ENCODE results near the gene ADAMTS12.

Gene ADAMTS12

GRCh38 chr5:33628796-33629195 lies 263.0 kb downstream of the ADAMTS12 start:
- no peaks in the 10 kb centered on the region for H3K4me1 ChIP-seq (ENCODE audit: insufficient read depth, poor library complexity, severe bottlenecking)
- no peak overlapping the region for H3K4me3 ChIP-seq (ENCODE audit: severe bottlenecking)
- H3K36me3 ChIP-seq (ENCODE audit: low read depth): no peaks in the 10 kb centered on the region
- DNase-seq (ENCODE audit: low spot score): no peak
- no peaks in the 10 kb centered on the region for H3K9me3 ChIP-seq (ENCODE audit: severe bottlenecking)
- peaks cover 10% of the 10 kb centered on the region for H3K27me3 ChIP-seq (ENCODE audit: insufficient read depth, poor library complexity, severe bottlenecking)
- no peak overlapping the region for H3K27ac ChIP-seq (ENCODE audit: poor library complexity, severe bottlenecking)
- ATAC-seq (ENCODE audit: low read depth): no peak
- TF ChIP-seq CTCF (IDR thresholded peaks at IDR 0.05; ENCODE audit: poor library complexity, severe bottlenecking): no peak

- Histone ChIP-seq H3K27ac (ENCODE audit: poor library complexity, severe bottlenecking) (no peak overlapping the region), H3K4me1 (ENCODE audit: insufficient read depth, poor library complexity, severe bottlenecking) (no peaks in the 10 kb centered on the region), H3K9me3 (ENCODE audit: severe bottlenecking) (no peaks in the 10 kb centered on the region), H3K36me3 (ENCODE audit: low read depth) (no peaks in the 10 kb centered on the region), H3K4me3 (ENCODE audit: severe bottlenecking) (no peak overlapping the region), H3K27me3 (ENCODE audit: insufficient read depth, poor library complexity, severe bottlenecking) (no peaks in the 10 kb centered on the region)
- DNase-seq (ENCODE audit: low spot score): no peak
- ATAC-seq (ENCODE audit: low read depth): no peak
- TF ChIP-seq CTCF (IDR thresholded peaks at IDR 0.05; ENCODE audit: poor library complexity, severe bottlenecking): no peak
Observed at GRCh38 chr5:33621514-33621913, 270.3 kb downstream of the ADAMTS12 start.

DNA sequence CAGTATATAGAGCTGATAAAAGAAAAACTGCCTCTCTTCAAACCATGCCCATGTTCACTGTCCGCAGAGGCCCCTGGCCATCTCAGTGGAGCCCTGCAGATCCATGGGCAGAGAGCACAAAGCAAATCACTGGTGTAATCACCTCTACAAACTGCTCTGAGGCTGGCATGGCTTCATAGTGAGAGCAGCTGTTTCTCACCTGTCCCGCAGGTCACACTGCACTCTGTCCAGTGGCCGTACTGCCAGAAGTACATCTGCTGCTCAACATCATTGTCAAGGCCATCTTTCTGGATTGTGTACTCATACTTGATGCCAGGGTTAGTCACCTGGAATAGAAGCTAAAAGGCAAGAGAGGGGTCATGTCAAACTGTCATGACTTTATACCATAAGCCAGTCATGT lies 277.8 kb downstream of the ADAMTS12 start:
- no peaks in the 10 kb centered on the region for H3K36me3 ChIP-seq (ENCODE audit: low read depth)
- no peak overlapping the region for H3K4me3 ChIP-seq (ENCODE audit: severe bottlenecking)
- TF ChIP-seq CTCF (IDR thresholded peaks at IDR 0.05; ENCODE audit: poor library complexity, severe bottlenecking): no peak
- H3K27me3 ChIP-seq (ENCODE audit: insufficient read depth, poor library complexity, severe bottlenecking): peaks cover 3% of the 10 kb centered on the region
- no peak for ATAC-seq (ENCODE audit: low read depth)
- no peak for DNase-seq (ENCODE audit: low spot score)
- no peaks in the 10 kb centered on the region for H3K4me1 ChIP-seq (ENCODE audit: insufficient read depth, poor library complexity, severe bottlenecking)
- H3K27ac ChIP-seq (ENCODE audit: poor library complexity, severe bottlenecking): no peak overlapping the region
- no peaks in the 10 kb centered on the region for H3K9me3 ChIP-seq (ENCODE audit: severe bottlenecking)

GRCh38 chr5:33612386-33612785 lies 279.4 kb downstream of the ADAMTS12 start:
- ATAC-seq (ENCODE audit: low read depth) (peak; percentile 51; the same call in 2 of the 3 replicates), DNase-seq (ENCODE audit: low spot score) (no peak)
- H3K4me3 ChIP-seq (ENCODE audit: severe bottlenecking): no peak overlapping the region
- H3K27me3 ChIP-seq (ENCODE audit: insufficient read depth, poor library complexity, severe bottlenecking): peaks cover 3% of the 10 kb centered on the region
- H3K27ac ChIP-seq (ENCODE audit: poor library complexity, severe bottlenecking): peak overlapping the region; percentile 11
- H3K4me1 ChIP-seq (ENCODE audit: insufficient read depth, poor library complexity, severe bottlenecking): no peaks in the 10 kb centered on the region
- no peaks in the 10 kb centered on the region for H3K9me3 ChIP-seq (ENCODE audit: severe bottlenecking)
- no peaks in the 10 kb centered on the region for H3K36me3 ChIP-seq (ENCODE audit: low read depth)
- TF ChIP-seq CTCF (IDR thresholded peaks at IDR 0.05; ENCODE audit: poor library complexity, severe bottlenecking): no peak

DNA sequence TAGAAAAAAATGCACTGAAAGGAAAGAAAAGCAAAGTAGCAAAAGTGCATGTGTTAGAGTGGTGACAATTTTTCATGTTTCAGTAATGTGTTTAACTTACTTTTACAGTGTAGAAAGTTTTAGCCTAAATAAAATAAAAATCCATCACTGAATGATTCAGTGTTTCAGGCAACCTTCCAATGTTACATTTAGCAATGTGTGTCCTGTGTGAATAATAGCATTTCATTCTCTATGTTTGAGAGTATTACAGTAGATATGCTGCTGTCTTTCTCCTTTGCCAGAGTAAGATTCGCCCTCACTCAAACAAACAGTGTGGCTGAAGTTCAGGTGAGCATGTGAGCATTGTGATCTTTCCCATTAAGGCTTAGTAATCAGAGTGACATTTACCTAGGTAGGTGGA lies 279.9 kb downstream of the ADAMTS12 start:
- peaks cover 3% of the 10 kb centered on the region for H3K27me3 ChIP-seq (ENCODE audit: insufficient read depth, poor library complexity, severe bottlenecking)
- no peaks in the 10 kb centered on the region for H3K36me3 ChIP-seq (ENCODE audit: low read depth)
- H3K27ac ChIP-seq (ENCODE audit: poor library complexity, severe bottlenecking): peak overlapping the region; percentile 11
- no peak for TF ChIP-seq CTCF (IDR thresholded peaks at IDR 0.05; ENCODE audit: poor library complexity, severe bottlenecking)
- no peak for DNase-seq (ENCODE audit: low spot score)
- ATAC-seq (ENCODE audit: low read depth): peak; percentile 77
- no peak overlapping the region for H3K4me3 ChIP-seq (ENCODE audit: severe bottlenecking)
- no peaks in the 10 kb centered on the region for H3K9me3 ChIP-seq (ENCODE audit: severe bottlenecking)
- no peaks in the 10 kb centered on the region for H3K4me1 ChIP-seq (ENCODE audit: insufficient read depth, poor library complexity, severe bottlenecking)

Data from RWPE2 (cell line).